ENCODE results near the gene MPP1.

The MPP1 gene

DNA sequence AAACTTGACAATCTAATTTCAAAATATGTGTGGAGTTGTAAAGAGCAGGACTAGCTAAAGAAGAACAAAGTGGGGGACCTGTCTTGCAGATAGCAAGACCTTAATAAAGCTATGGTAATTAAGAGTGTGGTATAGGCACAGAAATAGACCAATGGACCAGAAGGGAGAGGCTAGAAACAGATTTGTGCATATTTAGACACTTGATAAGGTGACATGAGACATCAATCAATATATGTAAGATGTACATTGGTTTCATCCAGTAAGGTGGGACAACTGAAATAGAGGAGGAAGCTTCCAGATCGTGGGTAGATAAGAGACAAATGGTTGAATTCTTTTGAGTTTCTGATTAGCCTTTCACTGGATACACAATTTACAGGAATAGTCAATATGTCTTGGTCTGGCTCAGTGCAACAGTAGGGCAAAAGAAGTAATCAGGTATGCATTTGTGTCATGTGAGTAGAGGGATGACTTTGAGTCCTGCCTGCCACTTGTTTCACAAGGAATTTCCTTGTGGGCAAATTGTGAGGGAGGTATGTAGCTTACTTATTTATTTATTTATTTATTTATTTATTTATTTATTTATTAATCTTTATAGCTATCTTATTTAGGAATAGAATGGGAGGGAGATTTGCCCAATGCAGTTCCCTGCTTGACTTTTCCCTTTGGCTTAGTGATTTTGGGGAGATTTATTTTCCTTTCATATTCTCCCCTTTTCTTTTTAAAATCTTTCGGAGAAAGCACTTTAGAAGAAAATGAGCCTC lies 7.2 kb upstream of the MPP1 start:
- no peak for DNase-seq

DNA sequence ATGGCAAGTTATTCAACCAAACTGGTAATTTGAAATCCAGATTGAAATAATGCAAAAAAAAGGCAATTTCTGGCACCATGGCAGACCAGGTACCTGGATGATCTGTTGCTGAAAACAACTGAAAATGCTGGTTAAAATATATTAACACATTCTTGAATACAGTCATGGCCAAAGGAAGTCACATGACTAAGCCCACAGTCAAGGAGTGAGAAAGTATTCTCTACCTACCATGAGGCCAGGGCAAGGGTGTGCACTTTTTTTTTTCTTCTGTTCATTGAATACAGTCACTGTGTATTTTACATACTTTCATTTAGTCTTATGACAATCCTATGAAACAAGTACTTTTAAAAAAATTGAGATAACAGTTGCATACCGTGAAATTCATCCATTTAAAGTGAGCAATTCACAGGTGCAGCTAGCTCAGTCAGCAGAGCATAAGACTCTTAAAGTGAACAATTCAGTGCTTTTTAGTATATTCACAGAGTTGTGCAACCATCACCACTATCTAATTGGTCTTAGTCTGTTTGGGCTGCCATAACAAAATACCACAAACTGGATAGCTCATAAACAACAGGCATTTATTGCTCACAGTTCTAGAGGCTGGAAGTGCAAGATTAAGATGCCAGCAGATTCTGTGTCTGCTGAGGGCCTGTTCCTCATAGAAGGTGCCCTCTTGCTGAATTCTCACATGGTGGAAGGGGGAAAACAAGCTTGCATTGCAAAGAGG lies 4.8 kb upstream of the MPP1 start:
- peak; percentile 21 for DNase-seq

DNA sequence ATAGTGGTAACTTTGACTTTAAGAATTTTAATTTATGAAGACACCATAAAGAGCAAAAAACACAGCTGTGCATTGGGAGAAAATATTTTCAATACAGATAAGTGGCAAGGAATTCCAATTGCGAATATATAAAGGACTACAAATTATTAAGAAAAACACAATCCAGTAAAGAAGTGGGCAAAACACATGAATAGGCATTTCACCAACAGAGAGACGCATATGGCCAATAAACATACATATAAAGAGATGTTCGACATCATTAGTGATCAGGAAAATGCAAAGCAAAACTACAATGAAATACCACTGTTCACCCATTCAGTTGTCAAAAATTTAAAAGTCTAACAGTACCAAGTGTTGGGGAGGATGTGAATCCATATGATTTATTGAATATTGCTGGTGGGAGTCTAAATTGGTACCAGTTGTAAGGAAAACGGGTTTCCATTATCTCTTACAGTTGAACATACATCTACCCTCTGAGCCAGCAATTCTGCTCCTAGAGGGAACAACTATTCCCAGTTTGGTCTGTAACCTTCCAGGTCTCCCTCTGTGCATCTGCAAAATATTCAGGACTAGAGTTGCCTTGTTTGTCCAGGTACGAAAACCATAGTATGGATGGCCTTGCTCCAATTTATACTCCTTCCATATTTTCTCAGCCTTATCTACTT lies 1.7 kb upstream of the MPP1 start:
- no peak for DNase-seq

DNA sequence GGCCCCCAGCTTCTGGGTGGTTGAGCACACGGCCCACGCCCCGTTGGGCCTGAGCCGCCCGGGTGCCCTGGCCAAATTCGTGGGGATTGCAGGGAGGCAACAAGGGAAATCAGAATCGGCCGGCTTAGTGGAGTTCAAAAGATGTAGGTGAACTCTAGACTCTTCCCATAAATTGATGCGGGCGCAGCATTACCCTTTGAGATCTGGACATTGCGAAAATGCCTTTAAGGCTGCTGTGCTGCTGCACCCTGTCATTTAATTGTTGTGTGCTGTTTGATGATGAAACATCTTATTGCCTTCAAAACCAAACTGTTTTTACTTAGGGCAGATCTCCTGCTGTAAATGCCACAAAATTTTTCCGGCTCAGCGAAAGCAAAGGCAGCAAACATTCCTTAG lies 409 bp upstream of the MPP1 start:
- no peak for DNase-seq

DNA sequence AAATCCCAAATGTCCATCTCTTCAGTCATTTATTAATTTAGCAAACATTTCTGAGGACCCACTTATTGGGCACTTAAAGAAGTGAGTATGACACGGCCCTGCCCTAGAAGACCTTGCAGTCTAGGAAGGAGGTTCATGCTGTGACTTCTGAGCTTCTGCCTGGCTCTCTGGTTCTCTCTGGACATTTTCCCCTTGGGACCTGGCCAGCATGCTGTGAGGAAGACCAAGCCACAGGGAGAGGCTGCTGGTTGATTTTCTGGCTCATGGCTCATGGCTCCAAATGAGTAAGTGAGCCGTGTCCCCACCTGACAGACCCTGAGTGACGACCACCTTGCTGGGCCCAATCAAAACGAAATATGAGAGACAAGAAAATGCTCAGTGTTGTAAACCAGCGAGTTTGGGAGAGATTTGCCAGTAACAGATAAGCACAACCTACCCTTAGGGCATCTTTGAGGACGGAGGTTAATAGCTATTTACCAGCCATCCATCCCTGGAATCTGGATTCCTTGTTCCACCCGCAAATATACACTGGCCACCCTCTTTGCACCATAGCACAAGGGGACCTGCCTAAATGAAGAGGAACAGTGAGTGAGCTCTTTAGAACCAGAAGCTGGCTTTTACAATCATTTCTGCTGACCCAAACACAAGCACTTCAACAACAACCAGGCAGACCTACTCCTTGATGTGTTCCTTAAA lies 876 bp downstream of the MPP1 start:
- DNase-seq, result no peak

DNA sequence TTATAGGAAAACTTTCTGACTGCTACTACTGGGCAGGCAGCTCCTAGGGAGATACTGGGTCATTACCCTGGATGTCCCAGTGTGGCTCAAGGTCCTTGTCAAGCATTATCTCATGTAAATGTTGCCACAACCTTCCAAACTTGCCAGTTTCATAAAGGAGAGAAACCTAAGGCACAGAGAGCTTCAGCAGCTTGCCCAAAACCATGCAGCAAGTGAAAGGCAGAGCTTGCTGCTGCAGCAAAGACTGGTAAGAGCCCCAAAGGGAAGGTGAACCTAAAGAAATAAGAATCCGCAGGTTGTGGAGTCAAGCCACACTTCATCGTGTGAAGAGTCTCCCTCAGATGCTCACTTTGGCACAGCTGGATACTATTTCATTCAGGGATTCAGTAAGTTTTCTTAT lies 2.3 kb downstream of the MPP1 start:
- DNase-seq, result no peak

DNA sequence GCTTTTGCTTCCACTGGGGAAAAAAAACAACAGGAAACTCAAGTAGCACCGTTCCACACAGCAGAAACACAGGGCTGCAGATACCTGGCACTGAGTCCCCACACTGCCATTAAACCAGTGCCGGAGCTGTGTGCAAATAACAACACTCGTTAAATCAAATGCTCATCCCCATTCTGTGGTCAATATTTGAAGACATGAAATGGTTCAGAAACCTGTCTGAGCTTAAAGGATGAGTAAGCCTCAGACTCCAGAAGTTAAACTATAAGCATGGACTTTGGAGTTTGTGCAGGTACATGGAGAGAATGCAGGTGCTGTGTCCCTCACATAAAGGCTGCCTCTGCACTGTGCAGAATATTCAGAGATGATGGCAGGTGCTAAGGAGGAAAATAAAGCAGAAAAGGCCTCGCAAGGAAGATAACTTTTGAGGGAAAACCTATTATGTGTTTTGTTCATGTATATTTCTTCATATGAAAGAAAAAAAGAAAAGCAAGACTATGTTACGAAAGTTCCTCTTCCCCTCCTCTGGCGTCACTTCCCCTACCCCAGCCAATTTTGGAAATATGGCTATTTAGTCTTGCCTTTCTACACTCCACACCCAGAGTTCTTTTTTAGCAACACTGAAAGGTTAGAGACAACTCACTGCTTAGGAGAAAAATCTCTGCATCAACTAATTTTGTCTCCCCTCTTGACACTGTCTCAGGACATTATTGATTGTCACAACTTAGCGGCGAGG lies 4.6 kb downstream of the MPP1 start:
- DNase-seq, result no peak

DNA sequence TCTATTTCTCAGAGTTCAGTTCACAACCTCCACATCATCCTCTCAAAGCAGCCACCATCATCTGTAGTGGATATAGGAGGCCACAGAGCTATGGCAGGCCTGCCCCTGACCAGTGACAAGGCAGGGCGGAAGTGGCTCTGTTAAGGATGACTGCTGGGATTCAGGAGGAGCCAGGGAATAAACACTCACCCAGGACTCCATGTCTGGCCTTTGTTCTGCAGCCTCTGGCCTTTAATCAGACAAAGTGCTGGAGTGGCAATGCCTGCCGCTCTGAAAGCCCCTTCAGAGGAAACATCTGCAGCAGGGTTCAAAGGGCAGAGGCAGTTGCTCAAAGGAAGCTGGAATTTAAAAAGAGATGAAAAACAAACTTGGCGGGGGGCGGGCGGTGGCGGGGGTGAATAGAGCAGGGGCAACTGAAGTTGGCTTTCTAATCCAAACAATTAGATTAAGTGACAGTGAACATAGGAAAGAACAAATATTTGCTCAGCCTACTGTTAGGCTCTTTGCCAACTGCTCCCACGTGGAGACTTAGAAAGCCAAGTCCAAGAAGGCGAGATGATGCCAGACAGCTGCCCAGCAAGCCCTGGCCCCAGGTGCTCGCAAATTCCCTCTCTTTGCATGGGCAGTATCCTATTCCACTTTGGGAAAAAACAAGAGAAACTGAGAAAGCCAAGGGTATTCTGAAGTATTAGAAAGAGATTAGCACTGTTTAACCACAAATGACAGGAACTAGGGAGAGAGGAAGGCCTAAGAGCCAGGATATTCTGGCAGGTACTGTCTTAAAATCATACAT lies 5.5 kb downstream of the MPP1 start:
- no peak for DNase-seq

DNA sequence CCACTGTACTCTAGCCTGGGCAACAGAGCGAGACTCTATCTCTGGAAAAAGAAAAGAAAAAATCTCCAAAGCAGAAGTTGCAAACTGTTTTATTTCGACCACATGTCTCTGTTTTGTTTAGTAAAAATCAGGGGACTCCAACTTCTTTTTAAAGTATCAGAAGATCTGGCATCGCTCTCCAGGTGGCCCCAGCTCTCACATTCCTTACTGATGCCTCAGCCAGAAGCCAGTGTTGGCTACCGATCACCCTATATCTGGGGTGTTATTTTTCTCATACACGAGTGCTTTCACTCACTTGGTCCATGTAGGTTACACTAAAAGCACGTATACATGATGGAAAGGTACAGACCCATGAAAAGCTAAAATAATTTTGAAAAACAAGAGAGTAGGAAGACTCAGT lies 8.3 kb downstream of the MPP1 start:
- DNase-seq, result no peak

DNA sequence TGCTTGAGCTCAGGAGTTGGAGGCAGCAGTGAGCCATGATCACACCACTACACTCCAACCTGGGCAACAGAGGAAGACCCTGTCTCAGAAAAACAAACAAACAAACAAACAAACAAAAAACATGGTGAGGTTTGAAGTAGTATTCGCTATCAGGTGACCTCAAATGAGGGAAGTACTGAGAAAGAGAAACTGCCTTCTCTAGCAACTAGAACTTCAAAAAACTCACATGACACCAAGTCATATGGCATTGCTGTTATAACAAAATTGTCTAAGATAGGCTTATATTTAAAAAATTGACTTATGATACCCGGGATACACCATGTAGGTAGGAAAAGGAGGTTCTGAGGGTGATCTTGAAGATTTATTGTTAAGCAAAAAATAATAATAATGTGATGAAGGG lies 10.3 kb downstream of the MPP1 start:
- no peak for DNase-seq

DNA sequence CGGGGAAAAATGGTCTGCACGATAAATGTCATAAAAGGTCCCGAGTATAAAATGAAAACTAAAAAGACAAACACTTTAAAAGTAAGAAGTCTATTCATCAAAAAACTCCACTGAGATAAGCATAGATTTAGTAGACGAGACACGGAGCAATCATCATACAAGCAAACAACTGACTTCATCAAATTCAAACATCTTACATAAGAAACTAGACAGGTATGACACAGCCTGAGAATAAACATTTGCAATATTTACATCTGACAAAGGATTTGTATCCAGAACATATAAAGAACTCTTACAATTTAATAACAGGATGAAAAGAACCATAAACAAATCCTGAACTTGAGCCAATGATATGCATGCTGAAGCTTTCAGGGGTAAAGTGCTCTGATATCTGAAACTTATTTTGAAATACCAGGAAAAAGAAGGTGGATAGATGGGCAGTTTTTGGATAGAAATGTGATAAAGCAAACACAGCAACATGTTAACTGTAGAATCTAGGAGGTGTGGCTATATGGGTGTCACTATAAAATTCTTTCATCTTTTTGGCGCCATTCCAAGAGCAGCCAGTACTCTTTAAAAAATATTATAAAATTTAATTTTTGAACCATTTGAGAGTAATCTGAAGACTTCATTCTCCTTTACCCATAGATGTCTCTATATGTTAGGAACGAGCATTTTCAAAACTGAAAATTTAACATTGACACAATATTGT lies 12.0 kb downstream of the MPP1 start:
- no peak for DNase-seq

DNA sequence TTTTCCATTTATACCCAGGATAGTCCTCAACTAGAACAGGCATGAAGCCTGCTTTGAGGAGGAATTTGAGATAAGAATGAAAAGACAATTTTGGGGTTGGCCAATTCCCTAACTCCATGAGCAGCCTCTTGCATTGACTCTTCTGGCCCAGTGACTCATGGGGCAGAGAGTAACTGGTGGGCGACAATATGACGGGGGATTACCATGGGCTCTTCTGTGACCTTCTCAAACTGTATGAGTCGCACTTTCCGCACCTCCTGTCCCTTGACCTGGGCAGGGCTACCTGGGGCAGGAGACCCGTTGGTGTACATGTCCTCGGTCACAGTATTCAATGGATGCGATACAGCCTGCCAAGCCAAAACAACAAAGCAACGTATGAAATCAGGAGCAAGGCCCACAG lies 13.3 kb downstream of the MPP1 start:
- no peak for DNase-seq

DNA sequence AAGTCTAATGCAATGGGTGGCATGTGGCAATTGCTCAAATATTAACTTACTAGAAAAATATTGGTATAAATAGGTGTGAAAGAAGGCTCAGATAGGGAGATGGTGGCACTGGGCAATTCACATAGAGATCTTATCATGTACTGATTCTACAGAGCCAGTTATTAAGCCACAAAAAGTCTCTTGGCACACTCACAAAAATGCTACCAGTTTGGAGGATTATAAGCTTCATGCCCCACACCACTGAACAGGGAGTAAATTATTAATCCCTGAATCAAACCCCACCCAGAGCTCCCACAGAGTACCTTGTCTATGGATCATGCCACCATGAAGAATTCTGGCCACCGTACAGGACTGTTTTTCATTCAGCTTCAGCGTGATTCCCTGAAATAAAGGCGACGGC lies 13.8 kb downstream of the MPP1 start:
- no peak for DNase-seq

DNA sequence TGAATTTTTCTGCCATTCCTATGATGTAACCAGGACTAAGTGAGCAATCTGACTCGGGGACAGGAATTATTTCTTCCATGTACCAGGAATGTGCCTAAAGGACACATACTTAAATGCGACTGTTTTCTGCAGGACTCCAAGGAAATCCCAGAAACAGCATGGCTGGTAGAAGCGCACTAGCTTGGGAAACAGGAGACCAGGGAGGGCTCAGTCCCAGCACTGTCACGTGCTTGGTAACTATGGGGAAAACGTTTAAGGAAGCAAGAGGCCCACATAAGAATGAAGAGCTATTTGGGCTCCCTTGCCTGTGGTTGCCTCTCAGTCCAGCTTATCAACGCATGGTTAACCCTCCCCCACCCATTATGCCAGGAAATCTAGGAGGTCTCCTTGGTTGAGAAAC lies 19.6 kb downstream of the MPP1 start:
- no peak for DNase-seq

DNA sequence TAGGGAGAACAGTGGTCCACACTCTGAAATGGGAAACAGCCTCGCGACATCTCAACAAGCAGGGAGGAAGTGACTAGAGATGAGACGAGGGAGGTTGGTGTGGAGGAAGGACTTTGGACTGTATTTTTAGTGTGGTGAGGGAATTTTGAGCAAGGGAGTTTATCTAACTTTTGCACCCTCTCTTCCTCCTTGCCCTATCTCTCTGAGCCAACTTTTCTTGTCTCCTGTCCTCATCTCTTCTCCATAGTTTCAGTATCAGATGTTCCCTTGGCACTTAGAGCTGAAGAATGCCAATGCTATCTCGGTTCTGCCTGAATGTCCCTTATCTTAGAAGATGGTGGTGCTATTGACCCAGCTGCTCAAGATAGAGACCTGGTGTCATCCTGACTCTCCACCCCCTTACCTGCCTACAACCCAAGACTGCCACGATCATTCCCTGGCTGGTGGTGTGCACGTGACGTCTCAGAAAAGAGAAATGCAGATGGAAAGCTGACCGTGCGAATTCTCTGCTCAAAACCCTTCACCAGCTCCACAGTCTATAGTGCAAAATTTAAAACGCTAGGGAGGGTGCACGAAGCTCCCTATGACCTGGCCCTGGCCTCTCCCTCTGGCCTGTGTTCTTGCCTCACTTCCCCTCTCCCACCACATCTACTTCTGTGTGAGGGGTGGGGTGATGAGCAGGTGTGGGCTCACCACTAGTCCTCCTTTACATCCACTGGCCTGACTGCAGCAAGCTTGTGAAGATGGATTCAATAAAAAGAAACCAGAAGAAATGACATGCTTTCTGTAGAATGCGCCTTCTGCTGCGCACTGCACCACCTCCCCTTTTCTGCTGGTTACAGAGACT lies 20.9 kb downstream of the MPP1 start:
- no peak for DNase-seq

DNA sequence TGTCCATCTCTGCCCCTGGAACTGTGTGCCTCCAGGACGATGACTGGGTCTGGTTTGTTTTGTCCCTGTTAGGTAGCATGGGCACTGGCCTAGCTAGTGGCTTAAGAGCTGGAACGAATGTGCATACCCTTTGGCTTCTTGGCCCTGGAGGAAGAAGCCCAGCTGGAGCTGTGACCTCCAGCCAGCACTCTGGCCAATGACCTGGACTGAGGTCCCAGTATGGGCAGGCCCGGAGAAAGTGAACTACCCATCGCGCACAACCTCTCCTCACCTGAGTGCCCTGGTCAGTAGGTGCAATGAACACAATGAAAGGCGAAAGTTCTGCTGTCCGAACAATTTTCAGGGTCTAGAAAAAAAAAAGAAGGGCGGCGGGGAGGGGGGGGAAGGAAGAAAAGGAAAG lies 24.3 kb downstream of the MPP1 start:
- no peak for DNase-seq

DNA sequence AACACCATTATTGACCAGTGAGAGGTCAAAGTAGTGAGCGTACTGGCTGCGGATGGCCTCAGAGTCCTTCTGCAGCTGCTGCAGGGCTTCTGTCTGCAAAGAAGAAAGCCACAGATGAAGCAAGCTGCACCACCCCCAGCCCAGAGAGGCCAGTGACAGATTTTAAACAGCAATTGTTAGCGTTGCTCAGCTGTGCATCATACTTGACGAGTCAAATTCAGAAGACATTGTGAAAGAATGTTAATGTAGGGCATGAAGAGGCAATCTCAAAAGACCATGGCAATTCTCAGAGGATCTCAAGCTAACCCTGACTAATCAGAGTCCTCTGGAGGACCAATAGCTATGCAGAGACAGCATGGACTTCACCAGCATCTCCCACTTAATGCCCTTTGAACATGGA lies 26.0 kb downstream of the MPP1 start:
- no peak for DNase-seq

DNA sequence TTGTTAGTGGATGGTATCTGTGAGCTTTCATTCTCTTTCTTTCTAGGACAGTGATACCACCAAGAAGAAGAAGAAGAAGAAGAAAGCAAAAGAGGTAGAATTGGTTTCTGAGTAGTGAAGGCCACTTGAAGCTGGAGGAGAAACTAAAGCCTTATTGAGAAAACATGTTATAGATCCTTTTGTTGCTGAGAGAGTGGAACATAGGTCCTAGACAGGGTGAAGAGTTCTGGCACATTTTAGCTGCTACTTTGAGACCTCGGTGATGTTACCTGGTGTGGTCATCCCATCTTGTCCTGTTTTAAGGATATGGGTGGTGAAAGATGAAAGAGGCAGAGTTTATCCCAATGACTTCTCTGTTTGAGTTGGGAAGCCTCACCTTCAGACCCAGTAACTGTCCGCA lies 28.5 kb downstream of the MPP1 start:
- DNase-seq, result no peak

DNA sequence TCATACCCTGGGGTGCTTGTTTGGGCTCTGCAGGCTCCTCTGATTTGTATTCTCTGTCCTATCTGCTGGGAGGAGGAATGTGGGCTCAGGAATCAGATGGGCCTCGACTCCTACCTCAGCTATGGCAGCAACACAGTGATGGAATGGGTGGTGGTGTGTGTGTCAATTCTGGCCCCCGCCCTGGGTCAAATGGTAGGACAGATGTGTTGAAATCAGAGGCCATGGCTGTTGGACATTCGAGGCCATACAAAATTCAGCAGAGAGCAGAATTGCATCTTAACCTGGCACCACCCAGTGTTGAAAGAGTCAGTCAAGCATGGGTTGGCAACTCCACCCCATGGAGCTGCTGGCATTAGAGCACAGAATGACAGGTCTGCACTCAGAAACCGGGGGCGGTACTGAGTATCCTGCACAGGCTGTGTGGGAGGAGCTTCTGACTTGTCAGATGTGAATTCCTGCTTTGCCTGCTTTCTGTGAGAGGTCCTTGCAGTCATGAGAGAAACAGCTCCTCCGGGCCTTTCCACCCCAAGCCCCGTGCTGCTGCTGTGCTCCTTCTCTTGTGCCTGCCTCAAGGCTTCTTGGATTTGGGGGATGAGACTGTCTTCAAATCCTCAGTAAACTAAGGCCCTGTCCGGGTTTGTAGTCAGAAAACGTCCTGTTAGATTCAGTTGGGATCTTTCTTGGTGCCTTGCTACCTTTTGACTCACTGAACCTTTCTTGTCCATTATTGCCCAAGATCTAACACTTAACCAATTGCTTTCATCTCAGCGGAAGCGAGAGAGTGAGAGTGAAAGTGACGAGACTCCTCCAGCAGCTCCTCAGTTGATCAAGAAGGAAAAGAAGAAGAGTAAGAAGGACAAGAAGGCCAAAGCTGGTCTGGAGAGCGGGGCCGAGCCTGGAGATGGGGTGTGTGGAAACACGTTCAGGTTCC lies 29.6 kb downstream of the MPP1 start:
- DNase-seq, result no peak

All from CD4-positive, alpha-beta T cell treated with Interleukin-4 for 4 hours (primary cell).